H9 (cell line): ENCODE measurements around the gene PCDHA1. TPM values are rescaled to one million over a fixed set of nuclear protein-coding genes. Genes with fewer than 3 reads are reported as not detected.
"Not testable (repeated sequence)": the region's sequence is repeated elsewhere in the genome, so short reads cannot be mapped to it uniquely, and the experiment has no call there.

Experiments used
- DNase-seq: peaks from one replicate; pipeline ENCODE4 v3.0.0-alpha.2; 2017
- H2AFZ ChIP-seq: one replicate; pipeline ENCODE4 v1.6.1; 2013; ENCODE audit warnings: mild to moderate bottlenecking, low read length, control low read depth, moderate library complexity
- H2AK5ac ChIP-seq: 2 replicates; pipeline ENCODE4 v1.6.1; 2013; ENCODE audit warnings: low read length, control low read depth, mixed read lengths; ENCODE audit not compliant: insufficient read length
- H2BK120ac ChIP-seq: one replicate; pipeline ENCODE4 v1.6.1; 2013; ENCODE audit warnings: low read depth, mild to moderate bottlenecking, low read length, control low read depth, inconsistent platforms; ENCODE audit not compliant: poor library complexity, severe bottlenecking
- H2BK12ac ChIP-seq: 2 replicates; pipeline ENCODE4 v1.6.1; 2013; ENCODE audit warnings: low read length, control low read depth, mixed read lengths, low read depth; ENCODE audit not compliant: insufficient read length
- H2BK15ac ChIP-seq: 2 replicates; pipeline ENCODE4 v1.6.1; 2013; ENCODE audit warnings: low read depth, low read length, control low read depth
- H2BK20ac ChIP-seq: one replicate; pipeline ENCODE4 v1.6.1; 2013; ENCODE audit warnings: low read depth, mild to moderate bottlenecking, low read length, control low read depth, inconsistent platforms; ENCODE audit not compliant: poor library complexity, severe bottlenecking
- H2BK5ac ChIP-seq: 2 replicates; pipeline ENCODE4 v1.6.1; 2013; ENCODE audit warnings: low read length, control low read depth, mixed read lengths; ENCODE audit not compliant: insufficient read length
- H3K14ac ChIP-seq: 2 replicates; pipeline ENCODE4 v1.6.1; 2013; ENCODE audit warnings: low read length, control low read depth; ENCODE audit not compliant: insufficient read depth
- H3K18ac ChIP-seq: 2 replicates; pipeline ENCODE4 v1.6.1; 2013; ENCODE audit warnings: low read depth, mild to moderate bottlenecking, mixed read lengths, low read length, control low read depth; ENCODE audit not compliant: insufficient read length
- H3K23ac ChIP-seq: 2 replicates; pipeline ENCODE4 v1.6.1; 2013; ENCODE audit warnings: low read length, control low read depth, mixed read lengths, low read depth; ENCODE audit not compliant: insufficient read length
- H3K23me2 ChIP-seq: 2 replicates; pipeline ENCODE4 v1.6.1; 2013; ENCODE audit warnings: low read depth, mild to moderate bottlenecking, mixed read lengths, low read length, control low read depth; ENCODE audit not compliant: insufficient read length, poor library complexity, severe bottlenecking
- H3K27ac ChIP-seq: 2 replicates; pipeline ENCODE4 v1.5.1; 2013; ENCODE audit warnings: low read length, control low read depth, mixed read lengths, low read depth; ENCODE audit not compliant: insufficient read length
- H3K27me3 ChIP-seq: 2 replicates; pipeline ENCODE4 v1.6.1; 2013; ENCODE audit warnings: low read length, control low read depth, inconsistent platforms; ENCODE audit not compliant: insufficient read depth
- H3K4ac ChIP-seq: 2 replicates; pipeline ENCODE4 v1.6.1; 2013; ENCODE audit warnings: low read depth, mild to moderate bottlenecking, control low read depth, inconsistent platforms, low read length, moderate library complexity
- H3K4me1 ChIP-seq: 2 replicates; pipeline ENCODE4 v1.6.1; 2013; ENCODE audit warnings: low read length, control low read depth, inconsistent platforms; ENCODE audit not compliant: insufficient read depth
- H3K4me2 ChIP-seq: 2 replicates; pipeline ENCODE4 v1.6.1; 2013; ENCODE audit warnings: low read length, control low read depth, mixed read lengths; ENCODE audit not compliant: insufficient read length, insufficient read depth
- H3K56ac ChIP-seq: 2 replicates; pipeline ENCODE4 v1.6.1; 2013; ENCODE audit warnings: low read depth, mild to moderate bottlenecking, mixed read lengths, low read length, control low read depth; ENCODE audit not compliant: insufficient read length
- H3K79me1 ChIP-seq: 2 replicates; pipeline ENCODE4 v1.6.1; 2013; ENCODE audit warnings: low read depth, mild to moderate bottlenecking, moderate library complexity, low read length, control low read depth, inconsistent platforms; ENCODE audit not compliant: insufficient read depth, poor library complexity, severe bottlenecking
- H3K79me2 ChIP-seq: 2 replicates; pipeline ENCODE4 v1.6.1; 2013; ENCODE audit warnings: low read length, control low read depth, inconsistent platforms; ENCODE audit not compliant: insufficient read depth
- H3K9ac ChIP-seq: 2 replicates; pipeline ENCODE4 v1.6.1; 2013; ENCODE audit warnings: low read length, control low read depth, mixed read lengths; ENCODE audit not compliant: insufficient read length; ENCODE audit errors: extremely low read depth
- H3K9me3 ChIP-seq: one replicate; pipeline ENCODE4 v1.6.1; 2013; ENCODE audit warnings: low read depth, low read length, inconsistent platforms; ENCODE audit not compliant: control insufficient read depth
- H3T11ph ChIP-seq: one replicate; pipeline ENCODE4 v1.6.1; 2013; ENCODE audit warnings: mild to moderate bottlenecking, low read length, control low read depth, inconsistent platforms
- H4K20me1 ChIP-seq: one replicate; pipeline ENCODE4 v1.6.1; 2013; ENCODE audit not compliant: control insufficient read depth, insufficient read length, insufficient read depth
- H4K5ac ChIP-seq: 2 replicates; pipeline ENCODE4 v1.6.1; 2013; ENCODE audit warnings: low read depth, mild to moderate bottlenecking, mixed read lengths, low read length, control low read depth; ENCODE audit not compliant: insufficient read length
- H4K8ac ChIP-seq: replicated peaks from 2 replicates; pipeline ENCODE4 v1.6.1; 2013; ENCODE audit warnings: low read length, control low read depth, mixed read lengths, low read depth; ENCODE audit not compliant: insufficient read length
- H4K91ac ChIP-seq: 2 replicates; pipeline ENCODE4 v1.6.1; 2013; ENCODE audit warnings: low read depth, mild to moderate bottlenecking, moderate library complexity, mixed read lengths, low read length, control low read depth; ENCODE audit not compliant: insufficient read length
- H3K27ac Mint-ChIP-seq, 3 experiments: 2 replicates in 2 of 3; 3 replicates in 1 of 3; pipeline ENCODE4 v1.8.0; 2020 to 2021; ENCODE audit warnings: mixed read lengths in 3 of 3, mild to moderate bottlenecking in 1 of 3, moderate library complexity in 1 of 3
- H3K27me3 Mint-ChIP-seq: 2 replicates; pipeline ENCODE4 v1.8.0; 2021; ENCODE audit warnings: low read depth, mild to moderate bottlenecking, moderate library complexity, mixed read lengths
- H3K36me3 Mint-ChIP-seq, 3 experiments: 2 replicates in 2 of 3; 3 replicates in 1 of 3; pipeline ENCODE4 v1.8.0; 2020 to 2021; ENCODE audit warnings: low read depth in 3 of 3, mixed read lengths in 3 of 3; ENCODE audit not compliant: insufficient read depth in 1 of 3
- H3K4me1 Mint-ChIP-seq, 2 experiments: 2 replicates each; pipeline ENCODE4 v1.8.0; 2020; ENCODE audit warnings: mixed read lengths in 2 of 2
- H3K4me3 Mint-ChIP-seq, 2 experiments: 2 replicates in 1 of 2; 3 replicates in 1 of 2; pipeline ENCODE4 v1.8.0; 2020 to 2021; ENCODE audit warnings: mild to moderate bottlenecking in 2 of 2, mixed read lengths in 2 of 2, moderate library complexity in 1 of 2
- H3K9me3 Mint-ChIP-seq, 2 experiments: 2 replicates in 1 of 2; 3 replicates in 1 of 2; pipeline ENCODE4 v1.8.0; 2020; ENCODE audit warnings: mild to moderate bottlenecking in 2 of 2, mixed read lengths in 2 of 2, moderate library complexity in 1 of 2
- CTCF ChIP-seq: fragments of 200-600 bp; sonication (generic); conservative IDR thresholded peaks from 3 replicates; pipeline ENCODE4 v1.8.0; 2021; ENCODE audit warnings: antibody characterized with exemption, mild to moderate bottlenecking
- WGBS: extraction: QIAGEN DNeasy Blood & Tissue Kit; methylation state at CpG from one replicate; pipeline ENCODE4 v1.1.7; 2013; ENCODE audit warnings: missing lambda C conversion rate, low lambda C conversion rate, mixed read lengths; ENCODE audit not compliant: insufficient read length; ENCODE audit errors: extremely low coverage; 5-methylcytosine and 5-hydroxymethylcytosine counted together
- total RNA-seq: library from RNA; stranded (reverse); gene quantifications from 2 replicates; pipeline ENCODE4 v1.2.1, GENCODE V29; 2021

Gene PCDHA1
- total RNA-seq, 1 experiment from 2014 or later = 0.61 TPM

GRCh38 chr5:140875085-140876065 is 89.4 kb downstream of the PCDHA1 start, which contains the start of gene PCDHA12:
TSS of gene PCDHA12 (plus strand) at chr5:140875308. CDS start at chr5:140875473, 165 bp downstream.
- Histone ChIP-seq H2BK12ac (no peak within 1 kb of the TSS), H3K9ac (peak within 1 kb of the TSS; percentile 38), H2BK20ac (no peak within 1 kb of the TSS), H3K18ac (peak within 1 kb of the TSS; percentile 78), H3K4ac (no peak within 1 kb of the TSS; the same call in 1 of the 2 replicates), H4K8ac (no peak within 1 kb of the TSS), H2AFZ (no peak within 1 kb of the TSS), H3K27ac (no peak within 1 kb of the TSS), H3K9me3 (no peaks in the 10 kb centered on the region), H2BK5ac (no peak within 1 kb of the TSS), H4K91ac (no peak within 1 kb of the TSS), H4K5ac (no peak within 1 kb of the TSS), H3K23ac (no peak within 1 kb of the TSS), H3K14ac (peak within 1 kb of the TSS; percentile 95; the same call in 1 of the 2 replicates), H2BK15ac (no peak within 1 kb of the TSS), H3K4me2 (peak within 1 kb of the TSS; percentile 16), H3K79me1 (no peaks in the 10 kb centered on the region), H3K27me3 (no peaks in the 10 kb centered on the region), H3K4me1 (no peaks in the 10 kb centered on the region), H2BK120ac (no peak within 1 kb of the TSS), H3T11ph (no peak within 1 kb of the TSS), H3K79me2 (peaks cover under 1% of the 10 kb centered on the region; the same call in 1 of the 2 replicates), H4K20me1 (no peaks in the 10 kb centered on the region), H2AK5ac (no peak within 1 kb of the TSS), H3K23me2 (no peaks in the 10 kb centered on the region), H3K56ac (no peak within 1 kb of the TSS)
- peak; percentile 80 for TF ChIP-seq CTCF
- peaks cover 0 to 4% of the 10 kb centered on the region in 2 experiments; a peak in 2 of 5 replicates for H3K9me3 Mint-ChIP-seq
- no CpG with 5 or more reads among the region's 47 CpGs for WGBS
- DNase-seq = peak; percentile 45
- peaks cover 20 to 37% (median 36%) of the 10 kb centered on the region in 3 experiments for H3K36me3 Mint-ChIP-seq
- peak within 1 kb of the TSS in 2 of 3 experiments; percentile 96 for H3K27ac Mint-ChIP-seq
- peaks cover 10 to 14% of the 10 kb centered on the region in 2 experiments; a peak in 2 of 4 replicates for H3K4me1 Mint-ChIP-seq
- H3K4me3 Mint-ChIP-seq = peak within 1 kb of the TSS; percentile 94 to 95
- H3K27me3 Mint-ChIP-seq = no peaks in the 10 kb centered on the region

GRCh38 chr5:140876541-140877261 is 90.8 kb downstream of the PCDHA1 start:
- not testable (repeated sequence) for H3K4ac ChIP-seq, H4K8ac ChIP-seq, H3K27me3 Mint-ChIP-seq, H3K27ac ChIP-seq, H2BK20ac ChIP-seq, H3K27ac Mint-ChIP-seq, H4K91ac ChIP-seq, H2BK12ac ChIP-seq, H3K18ac ChIP-seq, H4K20me1 ChIP-seq, H3K23me2 ChIP-seq, H2AK5ac ChIP-seq, H3K23ac ChIP-seq, H3K14ac ChIP-seq, H3K79me1 ChIP-seq, H3K79me2 ChIP-seq, H2BK5ac ChIP-seq, H2AFZ ChIP-seq, H3K4me1 ChIP-seq, H4K5ac ChIP-seq, H2BK120ac ChIP-seq, H3K9me3 ChIP-seq, H3K4me2 ChIP-seq, H3K27me3 ChIP-seq, H2BK15ac ChIP-seq, H3K9me3 Mint-ChIP-seq, H3K56ac ChIP-seq, DNase-seq, H3K9ac ChIP-seq, H3T11ph ChIP-seq
- H3K36me3 Mint-ChIP-seq = peaks cover 13 to 27% (median 27%) of the 10 kb centered on the region in 3 experiments; a peak in 6 of 7 replicates
- no CpG with 5 or more reads among the region's 80 CpGs for WGBS
- H3K4me1 Mint-ChIP-seq = peaks cover 10 to 14% of the 10 kb centered on the region in 2 experiments; a peak in 2 of 4 replicates
- peak overlapping the region; percentile 94 to 95; a peak in 4 of 5 replicates for H3K4me3 Mint-ChIP-seq
